ENCODE results near the gene ZNF513.

GRCh38 chr2:27390822-27391679 lies 10.5 kb upstream of the ZNF513 start:
- TF ChIP-seq CTCF (IDR thresholded peaks at IDR 0.05; ENCODE audit: low read depth, low read length, poor library complexity, severe bottlenecking): no peak
- TF ChIP-seq EZH2phosphoT487 (IDR thresholded peaks at IDR 0.05; ENCODE audit: borderline replicate concordance, low read length): no peak
